MM.1S (cell line): ENCODE data around the gene TMEM45A.
"Not testable (repeated sequence)": the region's sequence is repeated elsewhere in the genome, so short reads cannot be mapped to it uniquely, and the experiment has no call there.

Experiments used
- DNase-seq: peaks from one replicate; pipeline ENCODE4 v3.0.0-alpha.2; 2015
- H2AFZ ChIP-seq: fragments of 300-600 bp; sonication (generic); 2 replicates; pipeline ENCODE4 v1.6.0; 2016; ENCODE audit warnings: antibody characterized with exemption, low read length
- H3F3A ChIP-seq: fragments of 300-600 bp; sonication (generic); 2 replicates; pipeline ENCODE4 v1.6.1; 2016; ENCODE audit warnings: mild to moderate bottlenecking, antibody characterized with exemption, low read length, moderate library complexity, mixed read lengths; ENCODE audit not compliant: insufficient read depth
- H3K27ac ChIP-seq: fragments of 300-600 bp; sonication (generic); 2 replicates; pipeline ENCODE4 v1.5.1; 2016; ENCODE audit warnings: mild to moderate bottlenecking, low read length
- H3K27me3 ChIP-seq: fragments of 300-600 bp; sonication (generic); replicated peaks from 2 replicates; pipeline ENCODE4 v1.6.0; 2016; ENCODE audit warnings: low read length; ENCODE audit not compliant: insufficient read depth
- H3K36me3 ChIP-seq: fragments of 300-600 bp; sonication (generic); replicated peaks from 2 replicates; pipeline ENCODE4 v1.6.1; 2016; ENCODE audit warnings: mild to moderate bottlenecking, low read length, mixed read lengths; ENCODE audit not compliant: insufficient read depth
- H3K4me1 ChIP-seq: fragments of 300-600 bp; sonication (generic); 2 replicates; pipeline ENCODE4 v1.6.1; 2016; ENCODE audit warnings: low read length, mixed read lengths
- H3K4me2 ChIP-seq: fragments of 300-600 bp; sonication (generic); 2 replicates; pipeline ENCODE4 v1.6.0; 2016; ENCODE audit warnings: low read depth, low read length
- H3K4me3 ChIP-seq: fragments of 300-600 bp; sonication (generic); 2 replicates; pipeline ENCODE4 v1.5.1; 2016; ENCODE audit warnings: low read length, mixed read lengths
- H3K79me2 ChIP-seq: fragments of 300-600 bp; sonication (generic); 2 replicates; pipeline ENCODE4 v1.6.1; 2016; ENCODE audit warnings: mixed run types, low read length, mixed read lengths
- H3K9ac ChIP-seq: fragments of 300-600 bp; sonication (generic); 2 replicates; pipeline ENCODE4 v1.6.1; 2016; ENCODE audit warnings: low read length, mixed read lengths
- H3K9me2 ChIP-seq: fragments of 300-600 bp; sonication (generic); replicated peaks from 2 replicates; pipeline ENCODE4 v1.6.1; 2016; ENCODE audit warnings: mild to moderate bottlenecking, low read length, mixed read lengths; ENCODE audit not compliant: insufficient read depth
- H3K9me3 ChIP-seq: fragments of 300-600 bp; sonication (generic); replicated peaks from 2 replicates; pipeline ENCODE4 v1.6.1; 2016; ENCODE audit warnings: mild to moderate bottlenecking, low read length, mixed read lengths; ENCODE audit not compliant: insufficient read depth
- H4K20me1 ChIP-seq: fragments of 300-600 bp; sonication (generic); 2 replicates; pipeline ENCODE4 v1.6.1; 2016; ENCODE audit warnings: mild to moderate bottlenecking, low read length, moderate library complexity, mixed read lengths; ENCODE audit not compliant: insufficient read depth
- CTCF ChIP-seq: fragments of 300-600 bp; sonication (generic); IDR thresholded peaks from 2 replicates; pipeline ENCODE4 v1.5.1; 2016; ENCODE audit warnings: antibody characterized with exemption, low read length, mixed read lengths
- EZH2 ChIP-seq: fragments of 300-600 bp; sonication (generic); optimal IDR thresholded peaks from 2 replicates; pipeline ENCODE3; 2017; ENCODE audit warnings: low read depth, mild to moderate bottlenecking, antibody characterized with exemption, low read length, mixed read lengths
- EZH2phosphoT487 ChIP-seq: fragments of 300-600 bp; sonication (generic); IDR thresholded peaks from 2 replicates; pipeline ENCODE4 v1.6.1; 2018; ENCODE audit warnings: antibody characterized with exemption, low read length

Gene TMEM45A

GRCh38 chr3:100538339-100538706 is 45.9 kb downstream of the TMEM45A start:
- H3K27me3 ChIP-seq, result no peaks in the 10 kb centered on the region
- no peaks in the 10 kb centered on the region for H3K9me2 ChIP-seq
- peak; percentile 12 for DNase-seq
- H3F3A ChIP-seq, result peaks cover 11% of the 10 kb centered on the region; the same call in 1 of the 2 replicates
- no peaks in the 10 kb centered on the region for H3K36me3 ChIP-seq
- peaks cover 5% of the 10 kb centered on the region for H3K4me1 ChIP-seq
- no peak overlapping the region; the same call in 1 of the 2 replicates for H3K4me3 ChIP-seq
- no peak for TF ChIP-seq EZH2phosphoT487
- TF ChIP-seq EZH2, result no peak
- no peak for TF ChIP-seq CTCF
- H3K27ac ChIP-seq, result peak overlapping the region; percentile 41; the same call in 1 of the 2 replicates
- H2AFZ ChIP-seq, result no peak overlapping the region
- H4K20me1 ChIP-seq, result no peaks in the 10 kb centered on the region
- no peak overlapping the region for H3K9ac ChIP-seq
- no peaks in the 10 kb centered on the region for H3K79me2 ChIP-seq
- H3K9me3 ChIP-seq, result no peaks in the 10 kb centered on the region
- peak overlapping the region; percentile 46 for H3K4me2 ChIP-seq

GRCh38 chr3:100540791-100541334 is 48.4 kb downstream of the TMEM45A start:
- Histone ChIP-seq H3K9ac (no peak overlapping the region), H3K4me2 (no peak overlapping the region), H3K4me1 (peaks cover 5% of the 10 kb centered on the region), H3K9me2 (no peaks in the 10 kb centered on the region), H3K27me3 (no peaks in the 10 kb centered on the region), H3K4me3 (no peak overlapping the region), H3K27ac (no peak overlapping the region), H3K79me2 (no peaks in the 10 kb centered on the region), H3K9me3 (no peaks in the 10 kb centered on the region), H3F3A (peaks cover 11% of the 10 kb centered on the region; the same call in 1 of the 2 replicates), H3K36me3 (no peaks in the 10 kb centered on the region), H2AFZ (no peak overlapping the region), H4K20me1 (no peaks in the 10 kb centered on the region)
- TF ChIP-seq EZH2phosphoT487 (no peak), CTCF (no peak), EZH2 (no peak)
- no peak for DNase-seq

GRCh38 chr3:100541428-100541827 is 49.0 kb downstream of the TMEM45A start:
- not testable (repeated sequence) for H2AFZ ChIP-seq, H3K4me1 ChIP-seq, H3K27ac ChIP-seq, H3K9me2 ChIP-seq, H3K9ac ChIP-seq, H3K4me2 ChIP-seq, H3K79me2 ChIP-seq, H3K4me3 ChIP-seq, H4K20me1 ChIP-seq, DNase-seq, H3K27me3 ChIP-seq, H3K36me3 ChIP-seq, H3K9me3 ChIP-seq
- H3F3A ChIP-seq, result peaks cover 11% of the 10 kb centered on the region; the same call in 1 of the 2 replicates

GRCh38 chr3:100545371-100545770 is 53.0 kb downstream of the TMEM45A start:
- TF ChIP-seq EZH2phosphoT487 (no peak), CTCF (no peak), EZH2 (no peak)
- Histone ChIP-seq H3K9ac (no peak overlapping the region), H3K27me3 (no peaks in the 10 kb centered on the region), H3K36me3 (no peaks in the 10 kb centered on the region), H3K4me3 (no peak overlapping the region), H3K9me2 (no peaks in the 10 kb centered on the region), H2AFZ (no peak overlapping the region), H3K27ac (no peak overlapping the region), H4K20me1 (no peaks in the 10 kb centered on the region), H3K79me2 (no peaks in the 10 kb centered on the region), H3K9me3 (no peaks in the 10 kb centered on the region), H3K4me2 (no peak overlapping the region), H3F3A (no peaks in the 10 kb centered on the region), H3K4me1 (no peaks in the 10 kb centered on the region)
- no peak for DNase-seq
